Thyroid gland (tissue), 4 donors: ENCODE measurements around the gene INPP5D. TPM values are rescaled to one million over a fixed set of nuclear protein-coding genes. Genes with fewer than 3 reads are reported as not detected.

ENCODE experiments used
- DNase-seq, 2 donors: peaks; one replicate each; pipeline ENCODE4 v3.0.0-alpha.2; 2019
- H3K27ac ChIP-seq, 3 donors: fragments of 200-600 bp; sonication (generic); 1 replicate in 2 of 3; 2 replicates in 1 of 3; pipeline ENCODE4 v1.5.1; 2016 to 2019; ENCODE audit warnings: mild to moderate bottlenecking in 1 of 3, moderate library complexity in 1 of 3
- H3K27me3 ChIP-seq: fragments of 200-600 bp; sonication (generic); one replicate; pipeline ENCODE4 v1.5.1; 2019
- H3K36me3 ChIP-seq, 2 donors: fragments of 200-600 bp; sonication (generic); one replicate each; pipeline ENCODE4 v1.5.1; 2016 to 2019
- H3K4me1 ChIP-seq, 2 donors: fragments of 200-600 bp; sonication (generic); one replicate each; pipeline ENCODE4 v1.5.1; 2017 to 2019
- H3K4me3 ChIP-seq, 3 donors: fragments of 200-600 bp; sonication (generic); replicated peaks in 1 of 3; 1 replicate in 2 of 3; 2 replicates in 1 of 3; pipeline ENCODE4 v1.5.1; 2016; ENCODE audit warnings: mild to moderate bottlenecking in 1 of 3
- H3K9me3 ChIP-seq: fragments of 200-600 bp; sonication (generic); one replicate; pipeline ENCODE4 v1.5.1; 2017
- POLR2A ChIP-seq, 2 donors: fragments of 450-650 bp; IDR thresholded peaks; one replicate each; pipeline ENCODE4 v1.6.1; 2017; ENCODE audit warnings: antibody characterized with exemption in 2 of 2, mild to moderate bottlenecking in 2 of 2, moderate library complexity in 1 of 2
- WGBS, 2 donors: methylation state at CpG; one replicate each; pipeline ENCODE4 v1.1.5; 2017; 5-methylcytosine and 5-hydroxymethylcytosine counted together
- intact Hi-C: fragments of 100-400 bp; cut with DNase I; formaldehyde crosslinking; loops from one replicate; pipeline ENCODE4 v1.15.1; 2023
- total RNA-seq, 4 donors: library from RNA; depleted of rRNA; stranded (reverse); fragments of >200 nt; gene quantifications; one replicate each; pipeline ENCODE4 v1.2.3, GENCODE V29; 2016
- TF ChIP-seq, protein P1 (sequence below), 6 experiments: fragments of 200-600 bp in 3 of 6; fragments of 450-650 bp in 3 of 6; sonication (generic) in 3 of 6; IDR thresholded peaks; one replicate each; pipeline ENCODE4 v1.5.1; 2016 to 2019; ENCODE audit warnings: antibody characterized with exemption in 6 of 6, mild to moderate bottlenecking in 2 of 6, inconsistent platforms in 1 of 6, moderate library complexity in 1 of 6

INPP5D gene
- total RNA-seq, 4 donors from 2014 or later, result 7.1 to 13.4 (median 10.5) TPM

DNA sequence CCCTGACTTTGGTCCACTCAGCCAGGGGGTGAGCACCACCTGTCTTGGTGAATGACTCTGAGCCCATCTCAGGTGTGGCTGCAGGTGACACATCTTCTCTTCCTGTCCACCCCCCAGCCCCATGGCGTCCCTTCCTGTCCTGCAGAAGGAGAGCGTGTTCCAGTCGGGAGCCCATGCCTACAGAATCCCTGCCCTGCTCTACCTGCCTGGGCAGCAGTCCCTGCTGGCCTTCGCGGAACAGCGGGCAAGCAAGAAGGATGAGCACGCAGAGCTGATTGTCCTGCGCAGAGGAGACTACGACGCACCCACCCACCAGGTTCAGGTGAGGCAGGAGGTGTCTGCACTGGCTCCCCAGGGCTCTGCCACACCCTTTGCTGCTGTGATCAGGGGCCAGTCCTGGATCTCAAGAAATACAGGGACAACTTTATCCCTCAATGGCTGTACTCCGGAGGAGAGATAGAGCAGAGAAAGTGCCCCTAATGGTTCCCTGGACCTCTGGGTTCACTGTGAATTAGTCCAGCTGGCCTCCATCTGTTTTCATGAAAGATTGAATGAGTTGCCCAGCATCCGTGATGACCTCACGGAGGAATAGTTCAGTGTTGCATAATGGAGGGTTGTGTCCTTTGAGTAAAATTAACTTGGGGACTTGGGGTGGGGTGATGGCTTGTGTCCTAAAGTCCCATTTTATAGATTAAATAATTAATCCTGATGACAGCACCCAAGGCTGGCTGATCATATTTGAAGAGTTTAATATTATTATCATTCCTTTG, 27.4 kb upstream of the INPP5D start, which contains the start of gene NEU2:
Gene NEU2, plus strand, starts transcription at position 122 of the 770 bp plus-strand sequence. Its CDS starts 0 bp downstream, at position 122.
- H3K27me3 ChIP-seq, result no peaks in the 10 kb centered on the region
- 91 to 94% methylated on average over 10 to 13 of the region's 13 CpGs for WGBS, 2 donors
- H3K27ac ChIP-seq, result no peak within 1 kb of the TSS
- H3K4me3 ChIP-seq, result no peak within 1 kb of the TSS
- no peak for DNase-seq
- no peaks in the 10 kb centered on the region for H3K4me1 ChIP-seq
- no peaks in the 10 kb centered on the region for H3K9me3 ChIP-seq
- TF ChIP-seq POLR2A (IDR thresholded peaks at IDR 0.05), result no peak
- TF ChIP-seq, protein P1, sequence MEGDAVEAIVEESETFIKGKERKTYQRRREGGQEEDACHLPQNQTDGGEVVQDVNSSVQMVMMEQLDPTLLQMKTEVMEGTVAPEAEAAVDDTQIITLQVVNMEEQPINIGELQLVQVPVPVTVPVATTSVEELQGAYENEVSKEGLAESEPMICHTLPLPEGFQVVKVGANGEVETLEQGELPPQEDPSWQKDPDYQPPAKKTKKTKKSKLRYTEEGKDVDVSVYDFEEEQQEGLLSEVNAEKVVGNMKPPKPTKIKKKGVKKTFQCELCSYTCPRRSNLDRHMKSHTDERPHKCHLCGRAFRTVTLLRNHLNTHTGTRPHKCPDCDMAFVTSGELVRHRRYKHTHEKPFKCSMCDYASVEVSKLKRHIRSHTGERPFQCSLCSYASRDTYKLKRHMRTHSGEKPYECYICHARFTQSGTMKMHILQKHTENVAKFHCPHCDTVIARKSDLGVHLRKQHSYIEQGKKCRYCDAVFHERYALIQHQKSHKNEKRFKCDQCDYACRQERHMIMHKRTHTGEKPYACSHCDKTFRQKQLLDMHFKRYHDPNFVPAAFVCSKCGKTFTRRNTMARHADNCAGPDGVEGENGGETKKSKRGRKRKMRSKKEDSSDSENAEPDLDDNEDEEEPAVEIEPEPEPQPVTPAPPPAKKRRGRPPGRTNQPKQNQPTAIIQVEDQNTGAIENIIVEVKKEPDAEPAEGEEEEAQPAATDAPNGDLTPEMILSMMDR (IDR thresholded peaks at IDR 0.05), result no peak
- H3K36me3 ChIP-seq, result no peaks in the 10 kb centered on the region
- intact Hi-C loops, result no loop called here

DNA sequence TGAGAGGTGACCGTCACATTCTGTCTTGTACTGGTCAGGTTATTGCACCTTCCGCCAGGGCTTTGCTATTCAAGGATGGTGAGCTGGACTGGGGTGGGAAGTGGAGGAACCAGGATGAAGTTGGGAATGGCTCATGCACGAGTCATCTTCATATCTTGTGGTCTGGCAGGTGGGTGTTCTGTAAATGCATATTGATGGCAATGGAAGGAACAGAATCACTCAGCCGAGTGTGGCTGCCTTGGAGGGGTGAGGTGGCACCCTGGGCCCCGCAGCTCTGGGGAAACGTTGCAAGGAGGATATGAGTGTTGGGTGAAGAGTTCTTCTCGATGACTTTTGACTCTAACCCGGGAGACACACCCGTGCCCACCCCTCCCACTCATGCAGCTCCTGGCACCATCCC, 26.5 kb upstream of the INPP5D start:
- 71 to 82% methylated on average over 9 of the region's 9 CpGs for WGBS, 2 donors
- no peak overlapping the region for H3K4me3 ChIP-seq
- H3K36me3 ChIP-seq, result no peaks in the 10 kb centered on the region
- no peaks in the 10 kb centered on the region for H3K27me3 ChIP-seq
- TF ChIP-seq POLR2A (IDR thresholded peaks at IDR 0.05), result no peak
- TF ChIP-seq, protein P1 (IDR thresholded peaks at IDR 0.05), result no peak
- intact Hi-C loops, result no loop called here
- H3K4me1 ChIP-seq, result no peaks in the 10 kb centered on the region
- DNase-seq, result no peak
- H3K27ac ChIP-seq, result no peak overlapping the region
- H3K9me3 ChIP-seq, result no peaks in the 10 kb centered on the region

DNA sequence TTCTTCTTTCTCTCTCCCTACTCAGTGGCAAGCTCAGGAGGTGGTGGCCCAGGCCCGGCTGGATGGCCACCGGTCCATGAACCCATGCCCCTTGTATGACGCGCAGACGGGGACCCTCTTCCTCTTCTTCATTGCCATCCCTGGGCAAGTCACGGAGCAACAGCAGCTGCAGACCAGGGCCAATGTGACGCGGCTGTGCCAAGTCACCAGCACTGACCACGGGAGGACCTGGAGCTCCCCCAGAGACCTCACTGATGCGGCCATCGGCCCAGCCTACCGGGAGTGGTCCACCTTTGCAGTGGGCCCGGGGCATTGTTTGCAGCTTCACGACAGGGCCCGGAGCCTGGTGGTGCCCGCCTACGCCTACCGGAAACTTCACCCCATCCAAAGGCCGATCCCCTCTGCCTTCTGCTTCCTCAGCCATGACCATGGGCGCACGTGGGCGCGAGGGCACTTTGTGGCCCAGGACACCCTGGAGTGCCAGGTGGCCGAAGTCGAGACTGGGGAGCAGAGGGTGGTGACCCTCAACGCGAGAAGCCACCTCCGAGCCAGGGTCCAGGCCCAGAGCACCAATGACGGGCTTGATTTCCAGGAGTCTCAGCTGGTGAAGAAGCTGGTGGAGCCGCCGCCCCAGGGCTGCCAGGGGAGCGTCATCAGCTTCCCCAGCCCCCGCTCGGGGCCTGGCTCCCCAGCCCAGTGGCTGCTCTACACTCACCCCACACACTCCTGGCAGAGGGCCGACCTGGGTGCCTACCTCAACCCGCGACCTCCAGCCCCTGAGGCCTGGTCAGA, 25.9 kb upstream of the INPP5D start:
- H3K27me3 ChIP-seq, result no peaks in the 10 kb centered on the region
- no peaks in the 10 kb centered on the region for H3K36me3 ChIP-seq
- 95% methylated on average over 9 to 17 of the region's 37 CpGs for WGBS, 2 donors
- no peak overlapping the region for H3K27ac ChIP-seq
- H3K4me3 ChIP-seq, result no peak overlapping the region
- no peaks in the 10 kb centered on the region for H3K9me3 ChIP-seq
- DNase-seq, result no peak
- no peaks in the 10 kb centered on the region for H3K4me1 ChIP-seq
- TF ChIP-seq, protein P1 (IDR thresholded peaks at IDR 0.05), result no peak
- no peak for TF ChIP-seq POLR2A (IDR thresholded peaks at IDR 0.05)
- intact Hi-C loops, result no loop called here

DNA sequence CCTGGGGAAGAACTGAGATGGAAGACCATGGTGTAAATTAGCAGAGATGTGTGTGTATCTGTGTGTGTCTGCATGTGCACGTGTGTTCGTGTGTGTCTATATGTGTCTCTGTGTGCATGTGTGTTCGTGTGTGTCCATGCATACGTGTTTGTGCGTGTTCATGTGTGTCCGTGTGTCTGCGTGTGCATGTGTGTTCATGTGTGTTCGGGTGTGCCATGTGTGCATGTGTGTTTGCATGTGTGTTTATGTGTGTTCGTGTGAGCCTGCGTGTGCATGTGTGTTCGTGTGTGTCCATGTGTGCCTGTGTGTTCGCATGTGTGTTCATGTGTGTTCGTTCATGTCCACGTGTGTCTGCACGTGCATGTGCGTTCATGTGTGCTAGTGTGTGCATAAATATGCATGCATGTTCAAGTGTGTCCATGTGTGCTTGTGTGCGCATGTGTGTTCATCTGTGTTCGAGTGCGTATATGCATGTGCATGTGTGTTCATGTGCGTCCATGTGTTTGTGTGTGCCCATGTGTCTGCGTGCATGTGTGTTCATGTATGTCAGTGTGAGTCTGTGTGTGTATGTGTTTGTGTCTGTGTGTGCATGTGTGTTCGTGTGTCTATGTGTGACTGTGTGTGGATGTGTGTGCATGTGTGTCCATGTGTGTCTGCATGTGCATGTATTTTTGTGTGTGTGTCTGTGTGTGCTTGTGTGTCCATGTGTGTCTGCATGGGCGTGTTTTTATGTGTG, 24.5 kb upstream of the INPP5D start:
- no peaks in the 10 kb centered on the region for H3K4me1 ChIP-seq
- H3K4me3 ChIP-seq, result no peak overlapping the region
- H3K36me3 ChIP-seq, result no peaks in the 10 kb centered on the region
- intact Hi-C loops, result no loop called here
- no peak for DNase-seq
- no peak for TF ChIP-seq POLR2A (IDR thresholded peaks at IDR 0.05)
- TF ChIP-seq, protein P1 (IDR thresholded peaks at IDR 0.05), result no peak
- H3K9me3 ChIP-seq, result no peaks in the 10 kb centered on the region
- no peak overlapping the region for H3K27ac ChIP-seq
- H3K27me3 ChIP-seq, result no peaks in the 10 kb centered on the region
- WGBS, 2 donors, result 91 to 93% methylated on average over 23 of the region's 23 CpGs
